Parathyroid adenoma (tissue), 2 donors: ENCODE results near the gene RAB24.
"Not testable (repeated sequence)": the region's sequence is repeated elsewhere in the genome, so short reads cannot be mapped to it uniquely, and the experiment has no call there.

Source experiments
- H2AFZ ChIP-seq: fragments of 300-600 bp; sonication (generic); one replicate; pipeline ENCODE4 v1.7.0; 2017; ENCODE audit warnings: antibody characterized with exemption, mild to moderate bottlenecking
- H3K27ac ChIP-seq: fragments of 300-600 bp; sonication (generic); one replicate; pipeline ENCODE4 v1.7.0; 2017
- H3K27me3 ChIP-seq: fragments of 300-600 bp; sonication (generic); one replicate; pipeline ENCODE4 v1.7.0; 2017; ENCODE audit warnings: low read length; ENCODE audit not compliant: control insufficient read depth, insufficient read depth
- H3K36me3 ChIP-seq: fragments of 300-600 bp; sonication (generic); one replicate; pipeline ENCODE4 v1.7.0; 2017; ENCODE audit warnings: low read length; ENCODE audit not compliant: control insufficient read depth, insufficient read depth
- H3K4me1 ChIP-seq: fragments of 300-600 bp; sonication (generic); one replicate; pipeline ENCODE4 v1.7.0; 2017; ENCODE audit warnings: control low read depth
- H3K4me2 ChIP-seq: fragments of 300-600 bp; sonication (generic); one replicate; pipeline ENCODE4 v1.7.0; 2017; ENCODE audit warnings: low read length
- H3K4me3 ChIP-seq: fragments of 300-600 bp; sonication (generic); one replicate; pipeline ENCODE4 v1.7.0; 2017; ENCODE audit warnings: low read depth, low read length
- H3K79me2 ChIP-seq: fragments of 300-600 bp; sonication (generic); one replicate; pipeline ENCODE4 v1.7.0; 2017; ENCODE audit warnings: control low read depth
- H3K9ac ChIP-seq: fragments of 300-600 bp; sonication (generic); one replicate; pipeline ENCODE4 v1.7.0; 2017; ENCODE audit warnings: mild to moderate bottlenecking
- H3K9me3 ChIP-seq: fragments of 300-600 bp; sonication (generic); one replicate; pipeline ENCODE4 v1.7.0; 2017; ENCODE audit warnings: low read length; ENCODE audit not compliant: control insufficient read depth
- TF ChIP-seq, protein P1 (sequence below): fragments of 300-600 bp; sonication (generic); IDR thresholded peaks from one replicate; pipeline ENCODE4 v1.7.0; 2017; ENCODE audit warnings: antibody characterized with exemption, mild to moderate bottlenecking
- donor health status: primary hyperparathyroidism.

Gene RAB24

DNA sequence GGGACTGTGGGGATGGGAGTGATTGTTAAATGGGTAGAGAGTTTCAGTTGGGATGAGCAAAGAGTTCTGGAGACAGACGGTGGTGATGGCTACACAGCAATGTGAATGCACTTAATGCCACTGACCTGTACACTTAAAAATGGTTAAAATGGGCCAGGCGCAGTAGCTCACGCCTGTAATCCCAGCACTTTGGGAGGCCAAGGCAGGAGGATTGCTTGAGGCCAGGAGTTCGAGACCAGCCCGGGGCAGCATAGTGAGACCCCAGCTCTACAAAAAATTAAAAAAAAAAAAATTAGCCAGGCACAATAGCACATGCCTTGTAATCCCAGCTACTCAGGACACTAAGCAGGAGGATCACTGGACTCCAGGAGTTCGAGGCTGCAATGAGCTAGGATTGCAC, 40.3 kb upstream of the RAB24 start:
- Histone ChIP-seq H3K27ac (no peak overlapping the region), H3K4me1 (peaks cover 4% of the 10 kb centered on the region), H3K79me2 (peaks cover 50% of the 10 kb centered on the region), H2AFZ (no peak overlapping the region), H3K36me3 (no peaks in the 10 kb centered on the region), H3K4me2 (no peak overlapping the region), H3K27me3 (no peaks in the 10 kb centered on the region), H3K9ac (no peak overlapping the region), H3K9me3 (no peaks in the 10 kb centered on the region), H3K4me3 (no peak overlapping the region)
- TF ChIP-seq, protein P1, sequence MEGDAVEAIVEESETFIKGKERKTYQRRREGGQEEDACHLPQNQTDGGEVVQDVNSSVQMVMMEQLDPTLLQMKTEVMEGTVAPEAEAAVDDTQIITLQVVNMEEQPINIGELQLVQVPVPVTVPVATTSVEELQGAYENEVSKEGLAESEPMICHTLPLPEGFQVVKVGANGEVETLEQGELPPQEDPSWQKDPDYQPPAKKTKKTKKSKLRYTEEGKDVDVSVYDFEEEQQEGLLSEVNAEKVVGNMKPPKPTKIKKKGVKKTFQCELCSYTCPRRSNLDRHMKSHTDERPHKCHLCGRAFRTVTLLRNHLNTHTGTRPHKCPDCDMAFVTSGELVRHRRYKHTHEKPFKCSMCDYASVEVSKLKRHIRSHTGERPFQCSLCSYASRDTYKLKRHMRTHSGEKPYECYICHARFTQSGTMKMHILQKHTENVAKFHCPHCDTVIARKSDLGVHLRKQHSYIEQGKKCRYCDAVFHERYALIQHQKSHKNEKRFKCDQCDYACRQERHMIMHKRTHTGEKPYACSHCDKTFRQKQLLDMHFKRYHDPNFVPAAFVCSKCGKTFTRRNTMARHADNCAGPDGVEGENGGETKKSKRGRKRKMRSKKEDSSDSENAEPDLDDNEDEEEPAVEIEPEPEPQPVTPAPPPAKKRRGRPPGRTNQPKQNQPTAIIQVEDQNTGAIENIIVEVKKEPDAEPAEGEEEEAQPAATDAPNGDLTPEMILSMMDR, result no peak

GRCh38 chr5:177343000-177343399, 39.5 kb upstream of the RAB24 start:
- H3K4me2 ChIP-seq, H2AFZ ChIP-seq, H3K27ac ChIP-seq, H3K9me3 ChIP-seq, H3K27me3 ChIP-seq, H3K4me1 ChIP-seq, H3K9ac ChIP-seq, H3K36me3 ChIP-seq, H3K4me3 ChIP-seq: not testable (repeated sequence)
- peaks cover 57% of the 10 kb centered on the region for H3K79me2 ChIP-seq

GRCh38 chr5:177339107-177339638, 35.7 kb upstream of the RAB24 start:
- Histone ChIP-seq H2AFZ (no peak overlapping the region), H3K27ac (no peak overlapping the region), H3K36me3 (no peaks in the 10 kb centered on the region), H3K4me1 (no peaks in the 10 kb centered on the region), H3K9ac (no peak overlapping the region), H3K27me3 (no peaks in the 10 kb centered on the region), H3K9me3 (no peaks in the 10 kb centered on the region), H3K4me2 (no peak overlapping the region), H3K79me2 (peaks cover 60% of the 10 kb centered on the region), H3K4me3 (no peak overlapping the region)
- TF ChIP-seq, protein P1, result no peak

DNA sequence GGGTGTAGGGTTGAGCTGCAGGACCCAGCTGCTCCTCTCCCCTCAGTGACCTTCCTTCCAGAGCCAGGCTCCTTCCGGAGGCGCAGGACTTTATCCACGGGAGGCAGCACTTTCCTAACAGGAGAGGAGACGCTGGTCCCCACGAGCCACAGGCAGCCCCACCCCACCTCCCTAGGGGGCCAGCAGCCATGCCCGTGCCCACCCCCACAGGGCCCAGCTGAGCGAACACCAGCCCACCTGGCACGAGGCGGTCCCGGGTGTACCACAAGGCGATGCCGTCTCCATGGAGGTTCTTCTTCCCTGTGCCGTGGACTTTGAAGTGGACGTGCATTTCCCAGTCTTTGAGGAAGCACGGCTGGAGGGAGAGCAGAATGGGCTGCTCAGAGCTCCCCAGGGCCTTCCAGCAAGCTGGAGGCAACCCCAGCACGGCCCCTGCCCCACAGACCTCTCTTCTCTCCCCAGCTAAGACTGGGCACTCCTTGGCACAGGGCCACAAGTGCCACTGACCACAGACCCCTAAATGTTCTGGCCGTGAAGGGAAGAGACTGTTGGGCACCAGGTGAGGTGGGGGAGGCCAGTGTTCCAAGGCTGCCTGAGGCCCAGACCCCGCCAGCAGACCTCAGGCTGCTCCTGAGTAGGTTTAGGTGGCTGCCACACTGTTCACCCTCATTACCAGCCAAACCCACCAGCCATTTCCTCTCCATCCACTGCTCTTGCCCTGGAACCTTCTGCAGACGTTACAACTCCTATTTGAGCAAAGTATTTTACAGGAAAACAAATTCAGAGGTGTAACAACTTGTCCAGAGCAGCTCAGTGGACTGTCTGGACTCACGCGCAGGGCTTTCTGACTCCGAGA, 35.0 kb upstream of the RAB24 start:
- H3K36me3 ChIP-seq, result no peaks in the 10 kb centered on the region
- H3K4me2 ChIP-seq, result no peak overlapping the region
- TF ChIP-seq, protein P1, result no peak
- no peaks in the 10 kb centered on the region for H3K27me3 ChIP-seq
- H2AFZ ChIP-seq, result no peak overlapping the region
- no peak overlapping the region for H3K9ac ChIP-seq
- no peak overlapping the region for H3K27ac ChIP-seq
- no peaks in the 10 kb centered on the region for H3K4me1 ChIP-seq
- H3K79me2 ChIP-seq, result peaks cover 56% of the 10 kb centered on the region
- no peaks in the 10 kb centered on the region for H3K9me3 ChIP-seq
- H3K4me3 ChIP-seq, result no peak overlapping the region

DNA sequence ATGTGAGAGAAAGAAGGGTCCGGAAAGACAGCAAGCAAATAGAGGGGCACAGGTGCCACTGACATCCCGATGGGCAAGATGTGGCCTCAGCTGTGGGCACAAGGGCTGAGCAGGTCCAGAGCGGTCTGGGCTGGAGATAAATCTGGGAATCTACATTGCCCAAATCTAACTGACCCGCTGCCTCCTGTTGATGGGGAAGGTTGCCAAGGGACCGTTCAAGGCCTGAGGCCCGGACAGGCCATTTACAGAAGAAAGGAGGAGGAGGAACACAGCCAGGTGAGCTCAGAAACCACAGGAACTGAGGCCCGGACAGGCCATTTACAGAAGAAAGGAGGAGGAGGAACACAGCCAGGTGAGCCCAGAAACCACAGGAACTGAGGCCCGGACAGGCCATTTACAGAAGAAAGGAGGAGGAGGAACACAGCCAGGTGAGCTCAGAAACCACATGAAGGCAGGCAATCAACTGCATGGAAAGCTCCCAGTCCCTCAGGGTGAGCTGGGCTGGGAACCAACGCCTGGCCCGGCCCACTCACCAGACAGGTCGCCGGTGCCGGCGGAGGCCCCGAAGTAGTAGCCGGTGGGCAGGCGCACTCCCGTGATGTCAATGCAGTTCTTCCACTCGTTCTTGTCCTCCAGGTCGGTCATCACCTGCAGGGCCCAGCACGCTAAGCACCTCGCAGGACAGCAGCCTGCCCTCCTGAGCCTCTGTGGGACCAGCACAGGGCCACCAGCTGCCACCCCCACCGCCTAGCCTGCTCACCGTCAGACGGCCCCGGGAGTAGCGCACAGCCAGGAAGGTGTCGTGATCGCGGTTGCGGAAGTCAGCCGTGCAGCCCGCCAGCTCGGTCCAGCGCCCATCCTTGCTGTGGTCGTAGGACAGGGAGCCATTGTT, 33.3 kb upstream of the RAB24 start:
- TF ChIP-seq, protein P1, result no peak
- H2AFZ ChIP-seq, result no peak overlapping the region
- H3K27me3 ChIP-seq, result no peaks in the 10 kb centered on the region
- H3K36me3 ChIP-seq, result no peaks in the 10 kb centered on the region
- no peak overlapping the region for H3K9ac ChIP-seq
- no peaks in the 10 kb centered on the region for H3K9me3 ChIP-seq
- H3K4me2 ChIP-seq, result no peak overlapping the region
- no peaks in the 10 kb centered on the region for H3K4me1 ChIP-seq
- H3K27ac ChIP-seq, result no peak overlapping the region
- no peak overlapping the region for H3K4me3 ChIP-seq
- peaks cover 52% of the 10 kb centered on the region for H3K79me2 ChIP-seq
